T47D (cell line): ENCODE data around the gene LENG9.

Source experiments
- DNase-seq, 2 experiments: peaks; one replicate each; pipeline versions ENCODE4 v3.0.0 to v3.0.0-alpha.2; 2011 to 2012; ENCODE audit warnings: low read depth in 1 of 2, low spot score in 1 of 2
- JUND ChIP-seq: IDR thresholded peaks from 2 replicates; pipeline ENCODE4 v1.6.1; 2012; ENCODE audit warnings: low read depth
- in situ Hi-C: cut with HindIII; loops from 2 replicates; pipeline ENCODE4 v1.10.0; 2016; ENCODE audit warnings: low sequenced_read_pairs, low pct_unique_long_range_greater_than_20kb

The LENG9 gene

DNA sequence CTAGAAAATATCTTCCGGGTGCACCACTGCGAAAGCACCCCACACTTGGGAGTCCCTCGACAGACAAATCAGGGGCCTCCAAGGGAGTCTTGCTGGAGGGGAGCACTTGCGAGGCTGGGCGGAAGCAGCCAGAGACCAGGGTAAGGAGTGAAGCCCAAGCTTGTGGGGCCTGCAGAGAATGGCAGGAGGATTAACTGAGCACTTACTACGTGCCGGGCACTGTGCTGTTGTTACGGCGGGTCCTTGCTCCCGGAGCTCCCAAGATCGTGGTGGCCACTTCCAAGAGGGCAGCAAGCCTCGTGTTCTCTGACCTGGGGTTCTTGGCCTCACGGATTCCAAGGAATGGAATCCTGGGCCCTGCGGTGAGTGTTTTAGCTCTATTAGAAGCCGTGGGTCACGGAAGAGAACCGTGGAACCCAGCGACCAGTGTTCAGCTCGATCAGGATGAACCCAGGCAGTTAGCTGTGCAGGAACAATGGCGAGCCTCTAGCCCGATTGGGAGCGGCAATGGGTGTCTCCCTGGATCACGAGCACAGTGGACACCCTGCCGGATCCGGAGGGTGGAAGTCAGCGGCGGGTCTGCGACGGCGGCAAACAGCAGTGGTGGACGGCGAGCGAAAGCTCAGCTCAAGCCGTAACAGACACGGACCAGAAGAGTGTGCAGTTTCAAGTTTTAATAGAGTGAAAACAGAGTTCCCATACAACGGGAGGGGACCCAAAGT lies 38.8 kb downstream of the LENG9 start:
- in situ Hi-C loops = no loop called here
- no peak for DNase-seq
- TF ChIP-seq JUND = no peak

DNA sequence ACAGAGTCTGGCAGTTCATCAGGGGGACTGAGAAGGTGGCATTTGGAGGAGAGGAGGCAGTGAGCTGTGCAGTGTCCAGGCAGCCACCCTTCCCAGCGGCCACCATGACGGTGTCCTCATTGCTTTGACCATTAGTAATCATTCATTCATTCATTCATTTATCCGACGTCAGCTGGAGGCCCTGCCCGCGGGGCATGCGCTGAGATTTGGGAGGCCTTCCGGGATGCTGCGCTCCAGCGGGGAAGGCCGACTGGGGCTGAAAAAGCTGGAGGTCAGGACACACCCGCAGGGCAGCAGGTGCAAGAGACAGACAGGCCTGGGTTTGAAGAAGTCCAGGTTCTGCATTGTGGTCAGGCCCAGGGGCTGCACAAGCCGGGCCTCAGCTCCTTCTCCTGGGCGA lies 39.4 kb downstream of the LENG9 start:
- no peak for TF ChIP-seq JUND
- in situ Hi-C loops = no loop called here
- no peak for DNase-seq

DNA sequence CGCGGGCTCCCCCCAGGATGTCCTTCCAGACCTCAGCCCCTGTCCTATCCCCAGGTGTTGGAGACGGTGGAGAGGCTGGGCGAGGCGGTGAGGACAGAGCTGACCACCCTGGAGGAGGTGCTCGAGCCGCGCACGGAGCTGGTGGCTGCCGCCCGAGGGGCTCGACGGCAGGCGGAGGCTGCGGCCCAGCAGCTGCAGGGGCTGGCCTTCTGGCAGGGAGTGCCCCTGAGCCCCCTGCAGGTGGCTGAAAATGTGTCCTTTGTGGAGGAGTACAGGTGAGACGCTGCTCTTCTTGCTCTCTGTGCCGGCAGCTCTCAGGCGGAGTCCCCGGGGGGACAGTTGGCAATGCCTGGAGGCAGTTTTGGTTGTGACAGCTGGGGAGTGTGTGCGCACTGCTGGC lies 41.4 kb downstream of the LENG9 start:
- DNase-seq = no peak
- no peak for TF ChIP-seq JUND
- in situ Hi-C loops = no loop called here

GRCh38 chr19:54421521-54421920 lies 42.1 kb downstream of the LENG9 start:
- in situ Hi-C loops = no loop called here

DNA sequence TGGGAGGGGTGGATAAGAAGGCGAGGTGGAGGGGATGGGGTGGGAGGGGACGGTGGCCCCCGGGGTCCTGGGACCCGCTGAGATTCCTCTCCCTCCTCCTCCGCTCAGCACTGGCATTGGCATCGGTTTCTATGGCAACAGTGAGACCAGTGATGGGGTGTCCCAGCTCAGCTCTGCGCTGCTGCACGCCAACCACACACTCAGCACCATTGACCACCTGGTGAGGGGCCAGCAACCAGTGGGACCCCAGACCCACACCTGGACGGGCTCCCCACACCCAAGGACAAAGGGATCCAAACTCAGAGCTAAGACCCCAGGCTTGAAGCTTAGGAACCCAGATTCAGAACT lies 42.4 kb downstream of the LENG9 start:
- TF ChIP-seq JUND = no peak
- DNase-seq = no peak
- in situ Hi-C loops = no loop called here

More at GRCh38 chr19:54421521-54421920, 42.1 kb downstream of the LENG9 start:
- no peak for DNase-seq
- TF ChIP-seq JUND = no peak

DNA sequence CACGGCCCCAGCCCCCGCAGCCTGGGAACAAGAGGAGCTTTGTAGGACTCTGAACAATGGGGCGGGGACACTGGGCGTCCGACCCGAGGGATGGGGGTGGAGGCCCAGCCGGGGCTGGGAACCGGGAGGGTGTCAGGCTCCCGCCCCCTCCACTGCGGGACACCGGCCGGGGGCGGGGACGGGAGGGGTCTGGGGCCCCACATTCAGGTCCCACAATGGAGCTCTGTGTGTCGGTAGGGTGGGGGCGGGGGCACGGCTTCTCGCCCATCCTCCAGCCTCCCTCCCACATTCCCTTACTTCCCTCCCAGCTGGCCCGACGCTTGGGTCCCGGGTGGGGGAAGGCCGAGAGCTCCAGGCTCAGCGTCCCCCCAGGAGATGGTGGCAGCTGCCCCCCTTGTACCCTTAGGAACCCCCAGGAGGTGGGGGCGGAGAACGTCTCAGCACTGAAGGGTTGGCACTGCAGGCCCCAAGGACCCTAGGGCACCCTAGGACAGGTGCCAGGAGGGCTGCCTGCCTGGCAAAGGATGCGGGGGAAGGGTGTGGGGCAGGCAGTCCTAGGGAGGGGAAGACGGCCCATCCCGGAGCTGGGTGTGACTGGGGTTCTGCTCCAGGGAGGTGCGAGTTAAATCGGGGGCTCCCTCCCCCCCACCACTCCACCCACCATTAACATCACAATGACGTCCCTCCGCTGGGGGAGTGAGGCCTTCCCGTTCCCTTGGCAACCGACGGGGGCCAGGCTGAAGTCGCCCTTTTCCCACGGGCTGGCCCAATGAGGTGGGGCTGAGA lies 43.0 kb downstream of the LENG9 start:
- TF ChIP-seq JUND = no peak
- no peak for DNase-seq
- in situ Hi-C loops = no loop called here

- DNase-seq = no peak
- TF ChIP-seq JUND = no peak
- in situ Hi-C loops = no loop called here
Observed at GRCh38 chr19:54420068-54420382, 43.6 kb downstream of the LENG9 start.

GRCh38 chr19:54418930-54419800 lies 44.4 kb downstream of the LENG9 start:
- TF ChIP-seq JUND = no peak
- DNase-seq = no peak
- in situ Hi-C loops = no loop called here

- in situ Hi-C loops = no loop called here
- no peak for TF ChIP-seq JUND
- no peak for DNase-seq
Observed at GRCh38 chr19:54418030-54418929, 45.3 kb downstream of the LENG9 start.

- DNase-seq = no peak
- in situ Hi-C loops = no loop called here
- TF ChIP-seq JUND = no peak
Observed at GRCh38 chr19:54416695-54417491, 46.7 kb downstream of the LENG9 start.

GRCh38 chr19:54415901-54416673 lies 47.5 kb downstream of the LENG9 start:
- in situ Hi-C loops = no loop called here
- TF ChIP-seq JUND = no peak
- no peak for DNase-seq
